GM12878 (cell line): ENCODE measurements around the gene MCF2L2.

Experiments used
- BRCA1 ChIP-seq: IDR thresholded peaks from 2 replicates; pipeline ENCODE4 v1.6.1; 2011; ENCODE audit warnings: low read depth, low read length, improper control_type of control experiment
- CBFB ChIP-seq: IDR thresholded peaks from 2 replicates; pipeline ENCODE4 v1.6.1; 2016; ENCODE audit warnings: antibody characterized with exemption, low read depth
- CEBPB ChIP-seq, 2 experiments: fragments of 150-350 bp in 1 of 2; IDR thresholded peaks; 2 replicates each; pipeline ENCODE4 v1.6.1; 2012 to 2014; ENCODE audit warnings: low read depth in 2 of 2, low read length in 2 of 2, borderline replicate concordance in 1 of 2, inconsistent platforms in 1 of 2
- CTCF ChIP-seq, 3 experiments: IDR thresholded peaks in 2 of 3; conservative IDR thresholded peaks in 1 of 3; 2 replicates each; pipeline ENCODE4 v1.5.1; 2011; ENCODE audit warnings: low read depth in 3 of 3, low read length in 3 of 3, mild to moderate bottlenecking in 3 of 3, control low read depth in 2 of 3, moderate library complexity in 2 of 3, inconsistent platforms in 1 of 3, mixed read lengths in 1 of 3; ENCODE audit not compliant: control insufficient read depth in 2 of 3, insufficient read depth in 1 of 3; ENCODE audit errors: extremely low read depth in 1 of 3
- EP300 ChIP-seq, 2 experiments: fragments of 150-350 bp in 1 of 2; IDR thresholded peaks; 2 replicates each; pipeline ENCODE4 v1.6.1; 2011 to 2012; ENCODE audit warnings: low read depth in 2 of 2, low read length in 2 of 2, borderline replicate concordance in 1 of 2, improper control_type of control experiment in 1 of 2, inconsistent platforms in 1 of 2; ENCODE audit not compliant: control insufficient read depth in 1 of 2
- EZH2 ChIP-seq: IDR thresholded peaks from 2 replicates; pipeline ENCODE4 v1.6.1; 2012; ENCODE audit warnings: low read depth, mild to moderate bottlenecking, control low read depth, inconsistent platforms, low read length, borderline replicate concordance; ENCODE audit not compliant: control insufficient read depth
- POLR2A ChIP-seq: IDR thresholded peaks from 2 replicates; pipeline ENCODE4 v1.6.1; 2011; ENCODE audit warnings: low read depth, mild to moderate bottlenecking, low read length
- RAD21 ChIP-seq: IDR thresholded peaks from 2 replicates; pipeline ENCODE4 v1.6.1; 2011; ENCODE audit warnings: mild to moderate bottlenecking, low read depth, low read length, moderate library complexity; ENCODE audit not compliant: insufficient read depth
- TCF7 ChIP-seq: IDR thresholded peaks from 2 replicates; pipeline ENCODE4 v1.6.1; 2014; ENCODE audit warnings: antibody characterized with exemption, borderline replicate concordance
- ZZZ3 ChIP-seq: IDR thresholded peaks from 2 replicates; pipeline ENCODE4 v1.6.1; 2011; ENCODE audit warnings: low read depth; ENCODE audit not compliant: control insufficient read depth, insufficient read length

- TF ChIP-seq CBFB: no peak
- TF ChIP-seq BRCA1: no peak
- peak; percentile 5 to 56 (median 27); a peak in 3 of 6 replicates for TF ChIP-seq CTCF (IDR thresholded peaks at IDR 0.05 in 2 of 3, conservative IDR thresholded peaks at IDR 0.05 in 1 of 3; ENCODE audit: control insufficient read depth in 2 of 3, extremely low read depth in 1 of 3, insufficient read depth in 1 of 3, low read depth in 3 of 3, low read length in 3 of 3)
- TF ChIP-seq EP300 (IDR thresholded peaks at IDR 0.05; ENCODE audit: borderline replicate concordance in 1 of 2, control insufficient read depth in 1 of 2, low read depth in 2 of 2, low read length in 2 of 2): no peak
- TF ChIP-seq EZH2: no peak
- TF ChIP-seq CEBPB (IDR thresholded peaks at IDR 0.05; ENCODE audit: borderline replicate concordance in 1 of 2, low read depth in 2 of 2, low read length in 2 of 2): no peak
- no peak for TF ChIP-seq TCF7
- no peak for TF ChIP-seq ZZZ3
- no peak for TF ChIP-seq POLR2A
- TF ChIP-seq RAD21: peak; percentile 41; the same call in 1 of the 2 replicates
Observed at GRCh38 chr3:183178833-183179549, 249.4 kb downstream of the MCF2L2 start.
